NOMO-1 treated with dmso at 0.1 percent for 144 hours (cell line): ENCODE measurements around the gene SFMBT1.

Experiments used
- DNase-seq: peaks from one replicate; lab custom pipeline; 2025; ENCODE audit not compliant: unreplicated experiment; lab: John Stamatoyannopoulos, UW

The SFMBT1 gene

GRCh38 chr3:52890735-52891134 is 155.1 kb downstream of the SFMBT1 start:
- DNase-seq: no peak

GRCh38 chr3:52889901-52890300 is 156.0 kb downstream of the SFMBT1 start:
- no peak for DNase-seq

- DNase-seq: no peak
Measured at GRCh38 chr3:52887166-52887565, 158.7 kb downstream of the SFMBT1 start.

GRCh38 chr3:52886049-52886730 is 159.7 kb downstream of the SFMBT1 start:
- DNase-seq: no peak

- DNase-seq: no peak
Measured at GRCh38 chr3:52882377-52882776, 163.5 kb downstream of the SFMBT1 start.

- DNase-seq: no peak
Measured at GRCh38 chr3:52881871-52882270, 164.0 kb downstream of the SFMBT1 start.

GRCh38 chr3:52880474-52880873 is 165.4 kb downstream of the SFMBT1 start:
- no peak for DNase-seq

GRCh38 chr3:52880047-52880446 is 165.8 kb downstream of the SFMBT1 start:
- DNase-seq: no peak

- DNase-seq: no peak
Measured at GRCh38 chr3:52879581-52879980, 166.3 kb downstream of the SFMBT1 start.

GRCh38 chr3:52879090-52879489 is 166.8 kb downstream of the SFMBT1 start:
- no peak for DNase-seq

- DNase-seq: no peak
Measured at GRCh38 chr3:52877085-52877484, 168.8 kb downstream of the SFMBT1 start.

- DNase-seq: no peak
Measured at GRCh38 chr3:52874864-52875587, 170.8 kb downstream of the SFMBT1 start.

GRCh38 chr3:52874160-52874701 is 171.6 kb downstream of the SFMBT1 start:
- no peak for DNase-seq

- DNase-seq: no peak
Measured at GRCh38 chr3:52873433-52874159, 172.3 kb downstream of the SFMBT1 start.

GRCh38 chr3:52872245-52872644 is 173.6 kb downstream of the SFMBT1 start:
- no peak for DNase-seq

GRCh38 chr3:52871761-52872160 is 174.1 kb downstream of the SFMBT1 start:
- no peak for DNase-seq

GRCh38 chr3:52870471-52870870 is 175.4 kb downstream of the SFMBT1 start:
- DNase-seq: no peak

- no peak for DNase-seq
Measured at GRCh38 chr3:52866427-52866826, 179.4 kb downstream of the SFMBT1 start.

GRCh38 chr3:52865994-52866393 is 179.9 kb downstream of the SFMBT1 start:
- no peak for DNase-seq

- DNase-seq: no peak
Measured at GRCh38 chr3:52860424-52860768, 185.5 kb downstream of the SFMBT1 start.

- no peak for DNase-seq
Measured at GRCh38 chr3:52859686-52860423, 186.0 kb downstream of the SFMBT1 start.
